Skin epidermis (tissue), 12 donors: ENCODE measurements around the gene TYMP.
A peak's percentile ranks its signal among the peaks of the same experiment; 100 is the strongest.
"Not testable (repeated sequence)": the region's sequence is repeated elsewhere in the genome, so short reads cannot be mapped to it uniquely, and the experiment has no call there.

ENCODE experiments used
- H3K27ac ChIP-seq, 21 experiments: fragments of 200-600 bp; sonication (generic) in 11 of 21; one replicate each; pipeline ENCODE4 v1.5.0; 2020; ENCODE audit warnings: mild to moderate bottlenecking in 3 of 21, inconsistent platforms in 2 of 21, moderate library complexity in 2 of 21
- H3K4me3 ChIP-seq, 7 experiments: fragments of 200-600 bp; sonication (generic) in 2 of 7; one replicate each; pipeline ENCODE4 v1.5.0; 2020; ENCODE audit warnings: inconsistent platforms in 2 of 7, mild to moderate bottlenecking in 2 of 7, moderate library complexity in 1 of 7

The TYMP gene

DNA sequence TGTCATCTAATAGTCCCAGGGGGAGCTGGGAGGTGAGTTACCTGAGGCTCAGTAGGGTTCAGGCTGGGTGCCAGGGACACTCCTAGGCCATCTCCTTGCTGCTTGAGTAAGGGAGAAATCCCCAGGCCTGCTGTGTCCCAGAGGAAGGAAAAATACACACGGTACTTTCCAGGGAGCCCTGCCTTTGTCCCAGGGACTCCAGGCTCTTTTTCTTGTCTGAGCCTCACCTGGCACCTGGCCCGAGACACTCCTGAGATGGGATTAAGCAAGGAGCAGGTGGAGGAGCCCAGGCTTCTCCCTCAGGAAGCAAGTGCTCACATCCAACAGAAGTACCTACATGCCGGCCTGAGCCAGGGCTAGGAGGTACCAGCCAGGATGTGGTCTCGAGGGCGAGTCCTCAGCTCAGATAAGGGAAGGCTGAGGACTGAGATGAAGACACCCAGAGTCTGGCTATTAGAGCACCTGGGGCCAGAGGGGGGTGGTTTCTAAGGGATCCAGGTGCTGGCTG lies 15.0 kb upstream of the TYMP start:
- peak overlapping the region in 6 of 7 experiments; percentile 5 to 36 (median 22) for H3K4me3 ChIP-seq
- peak overlapping the region; percentile 38 to 100 (median 94) for H3K27ac ChIP-seq

DNA sequence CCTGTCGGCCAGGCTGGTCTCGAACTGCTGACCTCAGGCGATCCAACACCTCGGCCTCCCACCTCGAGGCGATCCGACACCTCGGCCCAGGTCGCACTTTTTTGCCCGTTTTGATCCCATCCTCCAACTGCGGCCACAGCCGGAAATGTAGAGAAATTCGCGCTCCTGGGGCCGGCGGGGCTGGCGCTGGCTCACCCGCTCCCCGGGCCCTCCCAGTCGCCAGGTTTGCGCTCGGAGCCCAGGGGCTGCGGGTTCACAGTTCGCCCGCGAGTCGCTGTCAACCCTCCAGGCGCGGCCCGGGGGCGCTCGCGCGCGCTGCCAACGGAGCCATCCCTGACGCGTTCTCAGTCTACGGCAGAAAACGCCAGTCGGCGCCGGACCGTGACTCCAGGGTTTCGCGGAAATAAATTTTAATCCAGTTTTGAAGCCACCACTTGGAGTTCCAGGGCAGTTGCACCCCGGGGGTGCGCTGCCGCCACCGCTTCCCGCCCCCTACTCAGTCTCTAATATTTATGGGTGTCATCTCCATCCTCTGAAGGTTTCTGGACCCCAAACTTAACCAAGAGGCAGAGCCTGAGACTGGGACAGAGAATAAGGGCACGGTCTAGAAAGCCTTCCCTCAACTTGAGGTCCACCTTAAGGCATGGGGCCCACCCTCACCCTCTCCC lies 14.4 kb upstream of the TYMP start:
- Histone ChIP-seq H3K4me3 (peak overlapping the region; percentile 5 to 36 (median 23)), H3K27ac (peak overlapping the region; percentile 38 to 100 (median 94))

GRCh38 chr22:50542416-50542927 lies 12.7 kb upstream of the TYMP start:
- Histone ChIP-seq H3K4me3 (no peak overlapping the region), H3K27ac (peak overlapping the region; percentile 15 to 100 (median 97))

GRCh38 chr22:50541667-50542026 lies 11.8 kb upstream of the TYMP start:
- not testable (repeated sequence) for H3K4me3 ChIP-seq
- H3K27ac ChIP-seq = peak overlapping the region; percentile 82 to 100 (median 97)

GRCh38 chr22:50540381-50540780 lies 10.6 kb upstream of the TYMP start:
- H3K27ac ChIP-seq = peak overlapping the region in 20 of 21 experiments; percentile 85 to 100 (median 97)
- H3K4me3 ChIP-seq = no peak overlapping the region

GRCh38 chr22:50537765-50538164 lies 8.0 kb upstream of the TYMP start:
- Histone ChIP-seq H3K4me3 (no peak overlapping the region), H3K27ac (peak overlapping the region in 20 of 21 experiments; percentile 85 to 100 (median 97))

GRCh38 chr22:50536226-50536625 lies 6.4 kb upstream of the TYMP start:
- no peak overlapping the region for H3K4me3 ChIP-seq
- H3K27ac ChIP-seq = peak overlapping the region in 12 of 21 experiments; percentile 25 to 100 (median 97)

- Histone ChIP-seq H3K27ac (peak overlapping the region in 9 of 21 experiments; percentile 15 to 100 (median 98)), H3K4me3 (no peak overlapping the region)
Measured at GRCh38 chr22:50535113-50535512, 5.3 kb upstream of the TYMP start.

DNA sequence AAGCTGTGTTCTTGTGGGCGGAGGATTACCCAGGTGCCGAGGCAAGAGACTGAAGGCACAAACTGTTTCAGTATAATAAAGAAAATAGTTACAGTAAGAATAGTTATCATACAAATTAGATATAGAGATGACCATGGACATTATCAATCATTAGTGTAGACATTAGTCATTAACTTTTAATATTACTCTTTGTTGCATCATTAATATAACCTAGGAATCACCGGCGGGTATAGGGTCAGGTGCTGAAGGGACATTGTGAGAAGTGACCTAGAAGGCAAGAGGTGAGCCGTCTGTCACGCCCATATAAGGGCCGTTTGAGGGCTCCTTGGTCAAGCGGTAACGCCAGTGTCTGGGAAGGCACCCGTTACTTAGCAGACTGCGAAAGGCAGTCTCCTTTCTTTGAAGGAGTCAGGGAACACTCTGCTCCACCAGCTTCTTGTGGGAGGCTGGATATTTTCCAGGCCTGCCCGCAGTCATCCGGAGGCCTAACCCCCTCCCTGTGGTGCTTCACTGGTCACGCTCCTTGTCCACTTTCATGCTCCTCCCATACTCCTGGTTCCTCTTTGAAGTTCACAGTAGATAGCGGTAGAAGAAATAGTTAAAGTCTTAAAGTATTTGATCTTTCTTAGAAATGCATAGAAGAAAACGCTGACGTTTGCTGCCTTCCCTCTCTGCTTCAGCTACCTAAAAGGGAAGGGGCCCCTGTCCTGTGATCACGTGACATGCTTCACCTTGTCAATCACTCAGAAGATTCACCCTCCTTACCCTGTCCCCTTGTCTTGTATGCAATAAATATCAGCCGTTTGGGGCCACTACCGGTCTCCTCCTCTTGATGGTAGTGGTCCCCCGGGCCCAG lies 4.3 kb upstream of the TYMP start:
- not testable (repeated sequence) for H3K4me3 ChIP-seq
- H3K27ac ChIP-seq = peak overlapping the region in 19 of 21 experiments; percentile 27 to 100 (median 99)

GRCh38 chr22:50532824-50533796 lies 3.3 kb upstream of the TYMP start:
- Histone ChIP-seq H3K4me3 (peak overlapping the region in 4 of 7 experiments; percentile 64 to 84 (median 70)), H3K27ac (peak overlapping the region; percentile 8 to 100 (median 99))

- Histone ChIP-seq H3K27ac (peak overlapping the region; percentile 91 to 100 (median 99)), H3K4me3 (peak overlapping the region; percentile 54 to 87 (median 67))
Measured at GRCh38 chr22:50531962-50532674, 2.3 kb upstream of the TYMP start.

GRCh38 chr22:50531546-50531961 lies 1.7 kb upstream of the TYMP start:
- Histone ChIP-seq H3K27ac (peak overlapping the region; percentile 91 to 100 (median 99)), H3K4me3 (peak overlapping the region; percentile 54 to 87 (median 67))

GRCh38 chr22:50530877-50531545 lies 1.2 kb upstream of the TYMP start:
- Histone ChIP-seq H3K4me3 (peak overlapping the region; percentile 54 to 87 (median 67)), H3K27ac (peak overlapping the region; percentile 91 to 100 (median 99))

DNA sequence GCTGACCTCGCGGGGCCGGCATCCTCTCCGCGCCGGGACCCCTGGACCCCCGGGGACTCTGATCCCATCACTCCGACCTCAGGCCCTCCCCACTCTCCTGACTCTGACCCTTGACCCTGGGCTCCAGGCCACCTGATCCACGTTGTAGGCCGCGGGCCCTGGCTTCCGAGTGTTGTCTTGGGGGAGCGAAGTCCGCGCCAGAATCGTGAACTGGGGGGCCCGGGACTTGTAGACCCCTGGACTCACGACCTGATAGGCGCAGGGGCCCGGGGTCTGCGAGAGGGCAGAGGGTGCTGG lies 716 bp upstream of the TYMP start:
- Histone ChIP-seq H3K4me3 (peak overlapping the region; percentile 54 to 87 (median 67)), H3K27ac (peak overlapping the region; percentile 91 to 100 (median 99))

DNA sequence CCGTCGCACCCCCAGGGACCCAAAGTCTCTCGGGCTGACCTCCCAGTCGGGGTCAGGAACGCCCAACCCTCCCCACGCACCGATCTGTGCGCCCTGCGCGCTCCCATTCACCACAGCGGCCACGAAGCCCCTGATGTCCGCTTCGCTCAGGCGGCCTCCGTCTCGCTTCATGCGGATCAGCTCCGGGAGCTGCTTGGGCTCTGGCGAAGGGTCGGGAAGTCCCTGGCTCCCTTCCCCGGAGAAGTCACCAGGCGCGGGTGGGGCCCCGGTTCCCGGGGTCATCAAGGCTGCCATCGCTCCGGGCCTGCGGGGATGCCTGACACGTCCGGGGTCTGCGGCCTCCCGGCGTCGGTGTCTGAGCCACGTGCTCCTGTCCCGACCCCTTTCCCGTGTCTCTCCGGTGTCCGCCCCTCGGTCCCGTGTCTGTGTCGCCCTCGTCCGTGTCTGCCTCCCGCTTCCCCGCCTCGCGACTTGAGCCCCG lies 356 bp downstream of the TYMP start:
- Histone ChIP-seq H3K27ac (peak overlapping the region; percentile 91 to 100 (median 99)), H3K4me3 (peak overlapping the region; percentile 54 to 87 (median 67))

- Histone ChIP-seq H3K27ac (peak overlapping the region; percentile 91 to 100 (median 99)), H3K4me3 (peak overlapping the region; percentile 54 to 87 (median 67))
Measured at GRCh38 chr22:50528682-50529415, 963 bp downstream of the TYMP start.
